GM21360 (cell line): ENCODE results near the gene CDC45.
A peak's percentile ranks its signal among the peaks of the same experiment; 100 is the strongest.
"Not testable (repeated sequence)": the region's sequence is repeated elsewhere in the genome, so short reads cannot be mapped to it uniquely, and the experiment has no call there.

Source experiments
- ATAC-seq: cut with Tn5 transposase; IDR thresholded peaks from one replicate; pipeline ENCODE4 v1.9.1; 2021; ENCODE audit warnings: mild to moderate bottlenecking, moderate library complexity; ENCODE audit not compliant: unreplicated experiment

Gene CDC45, protein sequence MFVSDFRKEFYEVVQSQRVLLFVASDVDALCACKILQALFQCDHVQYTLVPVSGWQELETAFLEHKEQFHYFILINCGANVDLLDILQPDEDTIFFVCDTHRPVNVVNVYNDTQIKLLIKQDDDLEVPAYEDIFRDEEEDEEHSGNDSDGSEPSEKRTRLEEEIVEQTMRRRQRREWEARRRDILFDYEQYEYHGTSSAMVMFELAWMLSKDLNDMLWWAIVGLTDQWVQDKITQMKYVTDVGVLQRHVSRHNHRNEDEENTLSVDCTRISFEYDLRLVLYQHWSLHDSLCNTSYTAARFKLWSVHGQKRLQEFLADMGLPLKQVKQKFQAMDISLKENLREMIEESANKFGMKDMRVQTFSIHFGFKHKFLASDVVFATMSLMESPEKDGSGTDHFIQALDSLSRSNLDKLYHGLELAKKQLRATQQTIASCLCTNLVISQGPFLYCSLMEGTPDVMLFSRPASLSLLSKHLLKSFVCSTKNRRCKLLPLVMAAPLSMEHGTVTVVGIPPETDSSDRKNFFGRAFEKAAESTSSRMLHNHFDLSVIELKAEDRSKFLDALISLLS

DNA sequence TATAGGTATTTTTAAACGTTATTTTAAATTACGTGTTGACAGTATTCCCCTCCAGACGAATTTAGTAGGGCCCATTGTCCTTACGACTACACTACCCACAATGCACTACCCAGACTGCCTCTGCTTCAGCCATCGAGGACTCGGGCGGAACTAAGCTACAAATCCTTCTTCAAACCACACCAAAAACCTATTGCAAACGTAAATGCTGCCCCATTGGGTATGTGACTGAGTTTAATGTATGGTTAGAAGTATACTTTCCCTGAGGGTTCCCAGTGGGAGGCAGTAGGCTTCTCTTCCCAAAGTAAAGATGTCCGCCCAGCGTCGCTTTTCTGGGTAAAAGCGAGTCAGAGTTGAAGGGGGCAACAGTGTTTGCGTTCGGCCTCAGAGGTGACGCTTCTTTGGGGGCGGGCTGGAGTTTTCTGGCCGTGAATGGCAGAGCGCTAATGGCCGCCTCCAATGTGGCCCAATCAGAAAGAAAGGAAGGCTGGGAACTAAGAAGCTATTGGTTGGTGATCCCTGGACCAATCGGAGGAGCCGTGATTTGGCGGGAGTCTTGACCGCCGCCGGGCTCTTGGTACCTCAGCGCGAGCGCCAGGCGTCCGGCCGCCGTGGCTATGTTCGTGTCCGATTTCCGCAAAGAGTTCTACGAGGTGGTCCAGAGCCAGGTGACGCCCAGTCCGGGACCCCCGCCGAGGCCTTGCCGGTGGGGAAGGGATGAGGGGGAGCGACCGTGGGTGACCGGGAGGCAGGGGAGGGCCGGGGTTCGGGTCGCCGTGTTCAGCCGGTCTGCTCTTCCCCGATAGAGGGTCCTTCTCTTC, at the start of gene CDC45:
Gene CDC45, plus strand, starts transcription at position 566 of the 818 bp plus-strand sequence. Its CDS starts 49 bp downstream, at position 615.
- peak; percentile 78 for ATAC-seq

DNA sequence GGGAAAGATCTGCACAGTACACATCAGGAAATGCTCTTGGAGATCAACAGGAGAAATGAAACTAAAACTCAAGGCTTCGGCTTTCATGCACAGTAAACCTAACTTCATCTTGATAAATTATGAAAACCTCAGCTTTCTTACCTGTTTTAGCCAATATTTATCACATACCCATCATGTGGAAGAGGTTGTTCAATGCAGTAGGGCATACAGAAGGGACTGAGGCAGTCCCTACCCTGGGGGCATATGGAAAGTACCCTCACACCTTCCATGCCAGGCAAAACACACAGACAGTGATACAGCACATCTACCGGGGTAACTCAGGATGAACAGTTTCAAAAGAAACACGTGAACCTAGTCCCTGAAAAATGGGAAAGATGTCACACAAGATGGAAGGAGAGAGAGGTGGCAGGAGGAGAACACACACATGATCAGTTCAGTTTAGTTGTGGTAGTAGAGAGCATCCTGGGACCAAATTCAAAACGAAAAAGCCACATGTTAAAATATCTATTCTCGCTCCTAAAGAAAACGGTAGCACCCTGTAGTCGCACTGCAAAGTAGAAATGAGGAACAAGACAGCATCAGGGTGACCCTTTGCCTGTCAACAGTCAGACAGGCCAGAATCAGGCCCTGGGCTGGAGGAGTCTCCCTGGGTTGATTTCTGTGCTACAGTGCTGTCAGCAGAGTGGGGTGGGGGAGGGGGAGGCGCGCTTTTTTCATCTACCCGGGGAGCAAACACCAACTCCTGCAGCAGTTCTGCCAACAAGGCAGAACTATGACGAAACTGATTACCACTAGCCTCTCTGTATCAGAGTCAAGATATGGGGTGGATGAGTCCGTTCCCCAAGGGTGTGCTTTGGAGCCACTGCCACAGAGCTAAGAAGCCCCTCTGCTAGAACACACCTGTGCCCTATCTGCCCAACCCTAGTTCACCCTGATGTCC, 49.5 kb upstream of the CDC45 start:
- ATAC-seq = no peak

DNA sequence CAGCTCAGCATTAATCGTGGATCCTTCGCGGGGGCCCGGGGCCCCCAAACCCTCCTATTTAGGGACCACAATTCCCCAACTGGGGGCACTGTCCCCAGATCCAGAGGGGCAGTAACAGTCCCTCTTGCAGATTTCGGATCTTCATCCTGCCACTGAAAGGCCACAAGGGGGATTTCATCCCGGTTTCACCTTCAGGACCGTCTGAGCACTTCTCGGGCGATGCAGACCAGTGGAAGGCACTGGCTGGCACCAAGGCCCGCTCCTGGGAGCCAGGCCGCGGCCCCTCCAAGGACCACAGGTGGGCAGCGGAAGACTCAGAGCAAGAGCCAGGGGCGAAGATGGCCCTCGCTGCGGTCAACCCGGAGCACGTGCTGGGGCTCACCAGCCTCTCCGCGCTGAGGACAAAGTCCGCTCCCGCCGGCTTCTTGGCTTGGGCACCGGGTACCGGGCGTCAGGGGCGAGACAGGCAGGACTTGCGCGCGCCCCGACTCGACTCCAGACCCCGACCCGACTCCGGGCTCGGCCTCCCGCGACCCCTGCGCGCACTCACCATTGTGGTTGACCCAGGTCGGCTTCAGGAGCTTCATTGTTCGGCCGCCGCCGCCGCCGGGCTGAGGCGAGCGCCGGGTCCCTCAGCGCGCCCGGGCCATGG, 48.7 kb upstream of the CDC45 start:
- ATAC-seq = no peak

DNA sequence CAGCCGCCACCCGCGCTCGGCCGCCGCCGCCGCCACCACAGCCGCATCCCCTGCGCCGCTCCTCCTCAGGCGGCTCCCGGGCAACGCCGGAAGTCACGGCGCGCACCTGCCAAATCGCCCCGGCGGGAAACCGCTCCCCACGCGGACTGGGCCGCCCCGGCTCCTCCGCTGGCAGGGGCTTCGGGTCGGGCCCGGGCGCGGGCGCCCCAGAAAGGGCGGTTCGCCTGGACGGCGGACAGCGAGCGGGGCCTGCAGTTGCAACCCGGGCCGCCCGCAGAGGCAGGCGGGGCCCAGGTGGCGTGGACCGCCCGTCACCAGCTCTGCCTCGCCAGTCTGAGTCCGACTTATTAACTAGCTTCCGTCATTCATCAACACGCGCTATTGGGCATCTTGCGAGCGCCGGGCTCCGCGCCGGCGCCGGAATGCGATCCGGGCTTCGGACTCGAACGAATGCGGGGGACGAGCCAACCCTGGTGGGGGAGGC, 48.0 kb upstream of the CDC45 start, which contains the start of gene HIRA:
Gene HIRA, minus strand, starts transcription at position 85 of the 484 bp plus-strand sequence. CDS start 257 bp downstream, outside the sequence.
- peak; percentile 47 for ATAC-seq

DNA sequence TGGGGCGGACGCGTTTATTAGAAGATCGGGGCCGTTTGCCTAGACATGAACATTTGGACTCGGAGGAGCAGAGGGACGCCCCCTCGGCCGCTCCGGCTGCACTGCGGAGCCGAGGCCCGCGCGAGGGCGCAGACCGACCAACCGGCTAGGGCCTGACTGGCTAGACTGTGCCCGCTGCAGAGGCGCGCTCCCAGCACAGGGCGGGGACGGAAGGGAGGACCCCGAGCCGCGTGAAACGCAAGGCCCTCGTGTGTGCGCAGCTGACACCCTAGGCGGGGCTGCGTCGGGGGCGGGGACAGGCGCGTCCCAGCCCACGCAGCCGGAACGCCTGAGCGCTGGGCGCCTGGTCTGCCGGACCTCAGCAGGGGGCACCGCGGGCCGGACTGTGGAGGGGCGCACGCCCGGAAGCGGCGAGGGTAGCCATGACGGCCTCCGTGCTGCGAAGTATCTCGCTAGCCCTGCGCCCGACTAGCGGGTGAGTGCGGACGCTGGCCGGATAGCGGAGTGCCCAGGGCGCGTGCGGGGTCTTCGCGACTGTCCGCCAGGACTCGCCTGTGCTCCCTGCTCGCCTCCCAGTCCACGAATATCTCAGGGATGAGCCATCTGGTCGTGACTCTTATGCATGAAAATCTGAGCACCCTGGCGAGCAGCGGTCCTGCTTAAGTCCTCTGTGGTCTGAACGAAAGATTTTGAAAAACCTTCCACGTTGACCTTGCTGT, 47.4 kb upstream of the CDC45 start, which contains the start of gene MRPL40:
Gene MRPL40, plus strand, starts transcription at position 413 of the 719 bp plus-strand sequence. Its CDS starts 10 bp downstream, at position 423.
- ATAC-seq = peak; percentile 53

DNA sequence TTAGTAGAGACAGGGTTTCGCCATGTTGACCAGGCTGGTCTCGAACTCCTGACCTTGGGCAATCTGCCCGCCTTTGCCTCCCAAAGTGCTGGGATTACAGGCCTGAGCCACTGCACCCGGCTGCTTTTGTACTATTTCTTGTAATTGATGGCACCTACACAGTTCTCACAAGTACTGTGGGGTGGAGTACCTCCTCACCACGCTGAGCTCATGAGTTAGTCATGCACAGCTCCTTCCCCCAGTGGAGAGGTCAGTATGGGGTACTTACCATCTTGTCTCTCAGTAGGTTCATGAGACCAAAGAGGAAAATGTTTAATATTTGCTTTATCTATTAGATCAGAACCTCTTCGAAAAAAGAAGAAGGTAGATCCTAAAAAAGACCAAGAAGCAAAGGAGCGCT, 45.3 kb upstream of the CDC45 start:
- ATAC-seq = no peak

DNA sequence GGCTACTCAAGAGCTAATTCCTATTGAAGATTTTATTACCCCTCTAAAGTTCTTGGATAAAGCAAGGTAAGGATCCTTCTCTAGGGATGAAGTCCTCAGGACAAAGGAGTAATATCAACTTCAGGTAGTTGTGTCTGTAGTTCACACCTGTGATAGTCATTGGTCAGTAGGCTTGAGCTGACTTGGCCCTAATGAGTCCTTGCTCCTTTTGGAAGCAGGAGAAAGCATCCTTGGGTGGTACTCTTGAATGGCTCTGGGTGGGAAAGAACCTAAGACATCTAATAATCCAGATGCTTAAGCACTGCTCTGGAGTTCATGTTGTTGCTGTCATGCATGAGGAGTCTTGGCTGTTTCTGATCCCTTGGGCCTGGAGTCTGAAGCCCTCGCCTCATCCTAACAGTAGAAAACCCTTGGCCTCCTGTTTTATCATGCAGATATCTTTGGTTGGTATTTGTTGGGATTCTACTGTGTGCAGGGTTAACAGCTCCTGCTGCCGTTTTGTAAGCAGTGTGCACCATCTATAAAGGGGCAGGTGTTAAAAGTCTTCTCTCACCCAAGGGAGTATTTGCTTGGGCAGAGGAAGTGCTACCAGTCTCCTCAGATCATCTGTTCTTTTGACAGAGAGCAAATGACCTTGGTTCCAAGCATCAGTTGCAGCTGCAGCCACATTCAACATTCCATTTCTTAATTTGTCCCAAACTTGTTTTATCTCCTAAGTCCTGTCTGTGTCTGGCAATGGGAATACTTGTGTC, 44.7 kb upstream of the CDC45 start:
- ATAC-seq = no peak

DNA sequence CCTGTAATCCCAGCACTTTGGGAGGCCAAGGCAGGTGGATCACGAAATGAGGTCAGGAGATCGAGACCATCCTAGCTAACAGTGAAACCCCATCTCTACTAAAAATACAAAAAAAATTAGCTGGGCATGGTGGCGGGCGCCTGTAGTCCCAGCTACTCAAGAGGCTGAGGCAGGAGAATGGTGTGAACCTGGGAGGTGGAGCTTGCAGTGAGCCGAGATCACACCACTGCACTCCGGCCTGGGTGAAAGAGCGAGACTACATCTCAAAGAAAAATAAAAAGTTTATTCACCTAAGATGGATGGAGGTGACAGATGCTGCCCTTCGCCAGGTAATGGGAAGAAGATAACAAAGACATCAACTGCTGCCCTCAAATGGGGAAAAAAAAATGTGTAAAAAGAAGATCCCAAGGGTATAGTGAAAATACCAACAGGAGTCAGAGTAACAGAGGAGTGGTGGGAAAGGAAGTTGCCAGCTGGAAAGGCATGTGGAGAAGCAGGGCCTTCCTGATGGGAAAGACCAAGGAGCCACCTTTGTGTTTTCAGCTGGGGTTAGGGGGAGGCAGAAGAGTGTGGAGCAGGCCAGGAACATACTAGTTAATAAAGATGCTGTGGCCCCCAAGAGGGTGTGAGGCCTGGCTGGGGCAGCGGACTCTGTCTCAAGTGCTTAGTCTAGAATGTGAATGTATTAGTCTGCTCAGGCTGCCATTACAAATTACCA, 43.1 kb upstream of the CDC45 start:
- not testable (repeated sequence) for ATAC-seq

DNA sequence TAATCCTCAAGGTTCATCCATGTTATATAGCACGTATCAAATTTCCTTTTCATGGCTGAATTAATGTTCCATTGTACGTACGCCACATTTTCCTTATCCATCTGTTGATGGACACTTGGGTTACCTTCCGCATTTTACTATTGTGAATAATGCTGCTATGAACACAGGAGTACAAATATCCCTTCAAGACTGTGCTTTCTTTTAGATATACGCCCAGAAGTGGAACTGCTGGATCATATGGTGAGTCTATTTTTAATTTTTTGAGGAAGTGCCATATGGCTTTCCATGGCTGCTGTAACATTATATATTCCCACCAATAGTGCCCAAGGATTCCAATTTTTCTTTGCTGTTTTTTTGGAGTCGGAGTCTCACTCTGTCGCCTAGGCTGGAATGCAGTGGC, 41.4 kb upstream of the CDC45 start:
- ATAC-seq = no peak

DNA sequence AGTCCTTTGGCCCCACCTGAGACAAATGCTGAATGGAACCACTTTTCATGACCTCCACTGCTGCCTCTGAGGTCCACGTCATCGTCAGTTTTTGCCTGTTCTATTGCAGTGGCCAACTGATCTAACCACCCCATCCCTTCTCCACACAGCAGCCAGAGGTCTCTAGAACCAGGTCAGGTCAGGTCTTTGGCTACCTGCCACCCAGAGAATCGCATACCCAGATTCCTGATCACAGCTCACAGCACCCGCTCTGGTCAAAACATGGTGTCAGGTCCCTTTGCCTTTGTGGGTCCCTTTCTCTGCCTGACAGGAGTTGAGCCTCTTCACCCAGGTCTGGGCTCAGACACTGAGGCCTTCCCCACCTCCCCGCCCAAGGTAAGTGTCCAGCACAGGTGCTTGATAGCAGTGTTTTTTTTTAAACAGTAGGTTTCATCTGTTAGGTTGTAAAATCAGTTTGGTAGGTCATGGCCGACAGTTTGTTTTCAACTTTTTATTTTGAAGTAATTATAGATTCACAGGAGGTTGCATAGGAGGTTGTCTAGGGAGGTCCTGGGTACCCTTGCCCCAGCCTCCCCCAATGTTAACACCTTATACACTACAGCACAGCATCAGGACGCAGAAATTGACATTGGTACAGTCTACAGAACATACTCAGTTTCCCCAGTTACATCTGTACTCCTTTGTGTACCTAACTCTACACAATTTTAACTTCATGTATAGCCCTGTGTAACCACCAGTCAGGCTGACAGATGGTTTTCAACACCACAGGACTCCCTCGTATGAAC, 39.1 kb upstream of the CDC45 start:
- no peak for ATAC-seq

DNA sequence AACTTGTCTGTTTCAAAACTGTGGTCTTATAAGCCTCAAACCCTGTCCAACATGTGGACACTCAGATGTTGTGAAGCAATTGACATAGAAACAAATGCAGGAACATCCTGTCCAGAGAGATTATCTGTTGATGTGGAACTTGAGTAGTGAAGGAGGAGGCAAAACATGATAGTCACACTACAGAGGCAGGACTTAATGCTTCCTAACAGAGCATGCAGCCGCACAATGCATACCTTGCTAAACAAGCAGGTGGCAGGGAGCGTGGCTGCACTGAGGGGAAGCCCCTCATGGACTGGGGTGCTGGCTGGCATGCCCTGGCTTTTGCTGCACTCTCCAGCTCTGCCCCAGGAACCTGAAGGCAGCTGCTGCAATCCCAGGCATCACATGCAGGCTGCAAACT, 37.6 kb upstream of the CDC45 start:
- no peak for ATAC-seq

DNA sequence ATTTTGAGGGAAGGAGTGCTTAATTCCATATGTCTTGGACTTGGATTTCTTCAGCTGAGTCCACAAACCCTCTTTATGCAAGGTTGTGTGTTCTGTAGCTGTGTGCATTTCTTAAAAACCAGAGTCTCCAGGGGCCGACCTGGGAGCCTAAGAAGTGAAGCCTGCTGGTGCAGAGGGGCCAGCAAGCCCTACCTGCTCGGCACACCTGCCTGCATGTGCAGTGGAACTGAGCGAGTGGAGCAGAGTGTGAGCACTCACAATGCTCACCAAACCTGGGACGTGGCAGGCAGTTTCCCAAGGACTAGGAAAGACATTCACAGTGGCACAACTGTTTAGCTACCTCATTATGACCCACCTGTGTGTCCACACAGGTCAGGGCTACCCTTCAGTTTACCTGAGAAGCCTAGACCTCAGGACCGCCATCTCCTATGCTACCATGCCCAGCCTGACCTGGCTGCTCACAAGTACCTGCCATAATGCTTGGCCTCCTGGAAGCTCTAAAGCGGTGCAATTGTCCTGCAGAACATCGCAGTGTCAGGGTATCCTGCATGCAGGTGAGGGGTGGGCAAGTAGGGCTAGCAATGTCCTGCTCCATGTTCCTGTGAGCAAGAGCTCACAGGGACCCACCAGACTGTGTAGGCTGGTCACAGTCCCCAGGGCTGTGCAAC, 36.0 kb upstream of the CDC45 start:
- no peak for ATAC-seq

DNA sequence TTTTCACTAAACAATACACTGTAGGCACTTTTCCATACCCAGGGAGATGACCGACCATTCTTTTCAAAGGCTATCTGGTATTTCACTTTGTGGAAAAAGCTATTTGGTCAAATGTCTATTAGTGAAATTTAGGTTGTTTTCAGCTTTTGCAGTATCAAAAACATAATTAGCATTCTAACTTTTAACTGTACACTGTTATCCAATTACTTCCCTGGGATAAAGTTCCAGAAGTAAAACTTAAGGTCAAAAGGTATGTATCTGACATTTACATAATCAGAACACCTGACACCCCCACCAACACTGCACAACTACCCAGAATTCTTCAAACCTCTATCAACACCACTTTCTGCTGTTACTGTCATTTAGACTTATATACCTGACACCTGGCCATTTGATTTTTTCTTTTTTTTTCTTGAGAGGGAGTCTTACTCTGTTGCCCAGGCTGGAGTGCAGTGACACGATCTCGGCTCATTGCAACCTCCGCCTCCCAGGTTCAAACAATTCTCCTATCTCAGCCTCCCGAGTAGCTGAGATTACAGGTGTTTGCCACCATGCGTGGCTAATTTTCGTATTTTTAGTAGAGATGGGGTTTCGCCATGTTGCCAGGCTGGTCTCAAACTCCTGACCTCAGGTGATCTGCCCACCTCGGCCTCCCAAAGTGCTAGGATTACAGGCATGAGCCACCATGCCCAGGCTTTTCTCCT, 34.3 kb upstream of the CDC45 start:
- ATAC-seq = not testable (repeated sequence)

DNA sequence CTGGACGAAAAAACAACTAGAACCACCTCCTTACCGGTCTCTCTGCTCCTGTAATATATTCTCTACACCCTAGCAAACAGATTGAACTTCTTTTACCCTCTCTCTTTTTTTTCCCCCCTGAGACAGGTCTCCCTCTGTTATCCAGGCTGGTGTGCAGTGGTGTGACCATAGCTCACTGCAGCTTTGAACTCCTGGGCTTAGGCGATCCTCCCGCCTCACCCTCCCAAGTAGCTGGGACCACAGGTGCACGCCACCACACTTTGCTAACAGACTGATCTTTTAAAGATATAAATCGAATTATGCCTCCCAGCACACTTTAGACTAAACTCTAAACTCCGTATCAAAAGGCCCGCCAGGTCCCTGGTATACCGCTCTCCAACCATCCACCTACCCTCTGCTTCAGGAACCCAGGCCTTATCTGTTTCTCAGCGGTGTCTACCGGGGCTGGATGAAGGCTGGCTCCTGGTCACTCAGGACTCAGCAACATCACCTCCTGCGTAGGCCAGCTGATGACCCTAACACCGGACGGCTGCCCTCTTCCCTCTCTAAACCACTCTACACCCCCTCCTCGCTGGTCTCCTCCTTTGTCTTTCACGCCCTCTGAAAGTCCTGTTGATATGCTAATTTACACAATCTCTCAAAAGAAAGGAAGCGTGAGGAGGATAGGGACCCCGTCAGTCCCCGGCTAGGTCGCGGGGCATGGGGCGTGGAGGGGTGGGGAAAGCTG, 33.0 kb upstream of the CDC45 start:
- no peak for ATAC-seq
